Heart left ventricle (tissue), 16 donors: ENCODE measurements around the gene CCSER1. TPM values are rescaled to one million over a fixed set of nuclear protein-coding genes. Genes with fewer than 3 reads are reported as not detected.

Experiments
- ATAC-seq, 4 donors: fragments of 200-7000 bp; cut with Tn5 transposase; one replicate each; pipeline ENCODE4 v1.9.1; 2020 to 2022; ENCODE audit warnings: moderate library complexity in 4 of 4, mild to moderate bottlenecking in 3 of 4, moderate number of reproducible peaks in 1 of 4
- DNase-seq, 5 donors: peaks; one replicate each; pipeline ENCODE4 v3.0.0-alpha.2; 2020
- H3K27ac ChIP-seq, 12 donors: fragments of 200-600 bp; sonication (generic) in 4 of 12; one replicate each; pipeline versions ENCODE4 v1.5.0 to v1.8.0; 2016 to 2022; ENCODE audit warnings: mild to moderate bottlenecking in 2 of 12
- H3K27me3 ChIP-seq, 9 donors: fragments of 200-600 bp; sonication (generic) in 2 of 9; one replicate each; pipeline versions ENCODE4 v1.5.1 to v1.8.0; 2016 to 2022; ENCODE audit warnings: mild to moderate bottlenecking in 3 of 9
- H3K36me3 ChIP-seq, 9 donors: fragments of 200-600 bp; sonication (generic) in 2 of 9; one replicate each; pipeline versions ENCODE4 v1.5.0 to v1.8.0; 2018 to 2022; ENCODE audit warnings: mild to moderate bottlenecking in 2 of 9
- H3K4me1 ChIP-seq, 12 donors: fragments of 200-600 bp; sonication (generic) in 4 of 12; one replicate each; pipeline versions ENCODE4 v1.5.0 to v1.8.0; 2016 to 2022; ENCODE audit warnings: mild to moderate bottlenecking in 3 of 12
- H3K4me3 ChIP-seq, 12 donors: fragments of 200-600 bp; sonication (generic) in 4 of 12; one replicate each; pipeline versions ENCODE4 v1.5.0 to v1.8.0; 2017 to 2022; ENCODE audit warnings: mild to moderate bottlenecking in 9 of 12, moderate library complexity in 4 of 12
- H3K9me3 ChIP-seq, 12 donors: fragments of 200-600 bp; sonication (generic) in 4 of 12; one replicate each; pipeline versions ENCODE4 v1.5.0 to v1.8.0; 2016 to 2022; ENCODE audit warnings: mild to moderate bottlenecking in 1 of 12
- POLR2A ChIP-seq, 2 donors: fragments of 450-650 bp; IDR thresholded peaks; one replicate each; pipeline ENCODE4 v1.6.1; 2017; ENCODE audit warnings: antibody characterized with exemption in 2 of 2, mild to moderate bottlenecking in 2 of 2, moderate library complexity in 2 of 2
- WGBS, 4 donors: extraction: QIAGEN DNeasy Blood & Tissue Kit in 2 of 4; methylation state at CpG; one replicate each; pipeline versions ENCODE4 v1.1.5 to v1.1.7; 2013 to 2018; 5-methylcytosine and 5-hydroxymethylcytosine counted together
- intact Hi-C, 10 donors: fragments of 100-400 bp; cut with DNase I; formaldehyde crosslinking; loops; one replicate each; pipeline versions ENCODE4 v1.11.1 to v1.14.2; 2022
- polyA plus RNA-seq, 2 donors: library from polyadenylated mRNA; stranded (reverse); fragments of 200-250 nt; gene quantifications; one replicate each; pipeline ENCODE4 v1.2.3, GENCODE V29; 2013
- total RNA-seq, 9 donors: library from RNA; depleted of rRNA in 2 of 9; stranded (reverse); fragments of >200 nt in 2 of 9; fragmentation: NEBNext Ultra II Directional in 3 of 9; extraction: Animal tissue kit (Norgen Biotek cat#: 25700) in 3 of 9; gene quantifications; one replicate each; pipeline versions ENCODE4 v1.1.0 to v1.2.4, GENCODE V29; 2016 to 2023
- TF ChIP-seq, protein P1 (sequence below), 12 donors: fragments of 200-600 bp; sonication (generic) in 4 of 12; IDR thresholded peaks; one replicate each; pipeline versions ENCODE4 v1.5.0 to v1.8.0; 2018 to 2022; ENCODE audit warnings: antibody characterized with exemption in 12 of 12, mild to moderate bottlenecking in 5 of 12
- donor health status: ischemic (EF 13 %, LVEDD 7.1; RV severe dilation, severe dysfunction).
- donor health status: healthy with polysubstance abuse.
- donor health status: DM: no; HTN: yes; CAD: no.
- donor health status: DM: no; HTN: no; CAD: no.
- donor health status: ischemic (EF 25% LVEDD 6.9; RV normal size, moderate dysfunction).
- donor health status: ischemic (EF 25% LVEDD 5.7; RV mildly dilated, moderate dysfunction).
- donor health status: healthy.
- donor health status: DM: yes; HTN: yes; CAD: no.
- donor health status: ischemic (EF 35%, LVEDD 5.7; RV mildly dilated, moderate dysfunction).
- donor health status: nonischemic (EF 11% LVEDD 7.7; RV severe dilation, severe dysfunction).
- donor health status: DM: yes; HTN: yes; CAD: no.
- donor health status: PGD.
- donor health status: ischemic (EF 29% LVEDD 5.4; RV normal size, mild dysfunction).
- donor health status: nonischemic (EF 23%, LVEDD 6.1; RV moderate dilation, normal function).

Gene CCSER1
- total and polyA plus RNA-seq, 11 donors = 2.5 to 15.8 (median 12.2) TPM

DNA sequence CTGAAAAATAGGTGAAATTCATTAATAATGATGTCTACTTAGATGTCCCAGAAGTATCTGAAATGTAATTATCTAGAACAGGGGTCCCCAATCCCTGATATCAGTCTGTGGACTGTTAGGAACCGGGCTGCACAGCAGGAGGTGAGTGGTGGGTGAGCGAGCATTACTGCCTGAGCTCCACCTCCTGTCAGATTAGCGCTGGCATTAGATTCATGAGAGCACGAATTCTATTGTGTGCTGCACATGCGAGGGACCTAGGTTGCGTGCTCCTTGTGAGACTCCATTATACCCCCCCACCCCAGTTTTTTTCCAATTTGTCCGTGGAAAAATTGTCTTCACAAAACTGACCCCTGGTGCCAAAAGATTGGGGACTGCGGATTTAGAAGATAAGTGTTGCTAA, 458.8 kb downstream of the CCSER1 start:
- peaks cover 0 to 12% (median 1%) of the 10 kb centered on the region in 12 donors for H3K9me3 ChIP-seq
- H3K27ac ChIP-seq = no peak overlapping the region
- ATAC-seq (no peak), DNase-seq (no peak)
- intact Hi-C loops = no loop called here
- no peak overlapping the region for H3K4me3 ChIP-seq
- WGBS, 4 donors = 80 to 87% (median 85%) methylated on average over 8 of the region's 8 CpGs
- no peaks in the 10 kb centered on the region for H3K4me1 ChIP-seq
- H3K36me3 ChIP-seq = no peaks in the 10 kb centered on the region
- no peaks in the 10 kb centered on the region for H3K27me3 ChIP-seq
- TF ChIP-seq, protein P1, sequence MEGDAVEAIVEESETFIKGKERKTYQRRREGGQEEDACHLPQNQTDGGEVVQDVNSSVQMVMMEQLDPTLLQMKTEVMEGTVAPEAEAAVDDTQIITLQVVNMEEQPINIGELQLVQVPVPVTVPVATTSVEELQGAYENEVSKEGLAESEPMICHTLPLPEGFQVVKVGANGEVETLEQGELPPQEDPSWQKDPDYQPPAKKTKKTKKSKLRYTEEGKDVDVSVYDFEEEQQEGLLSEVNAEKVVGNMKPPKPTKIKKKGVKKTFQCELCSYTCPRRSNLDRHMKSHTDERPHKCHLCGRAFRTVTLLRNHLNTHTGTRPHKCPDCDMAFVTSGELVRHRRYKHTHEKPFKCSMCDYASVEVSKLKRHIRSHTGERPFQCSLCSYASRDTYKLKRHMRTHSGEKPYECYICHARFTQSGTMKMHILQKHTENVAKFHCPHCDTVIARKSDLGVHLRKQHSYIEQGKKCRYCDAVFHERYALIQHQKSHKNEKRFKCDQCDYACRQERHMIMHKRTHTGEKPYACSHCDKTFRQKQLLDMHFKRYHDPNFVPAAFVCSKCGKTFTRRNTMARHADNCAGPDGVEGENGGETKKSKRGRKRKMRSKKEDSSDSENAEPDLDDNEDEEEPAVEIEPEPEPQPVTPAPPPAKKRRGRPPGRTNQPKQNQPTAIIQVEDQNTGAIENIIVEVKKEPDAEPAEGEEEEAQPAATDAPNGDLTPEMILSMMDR (IDR thresholded peaks at IDR 0.05) = no peak
- no peak for TF ChIP-seq POLR2A (IDR thresholded peaks at IDR 0.05)

DNA sequence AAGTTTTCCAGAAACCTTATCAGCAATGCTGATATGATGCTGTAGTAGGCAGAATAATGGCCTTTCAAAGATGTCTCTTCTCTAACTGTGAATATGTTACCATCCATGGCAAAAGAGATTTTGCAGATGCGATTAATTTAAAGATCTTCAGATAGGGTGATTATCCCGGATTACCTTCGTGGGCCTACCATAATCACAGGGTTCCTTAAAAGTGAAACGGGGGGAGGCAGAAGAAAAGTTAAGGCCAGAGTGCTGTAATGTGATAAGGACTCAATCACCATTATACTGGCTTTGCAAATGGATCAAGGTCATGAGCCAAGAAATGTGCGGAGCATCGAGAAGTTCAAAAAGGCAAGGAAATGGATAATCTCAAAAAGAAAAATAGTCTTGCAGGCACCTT, 459.6 kb downstream of the CCSER1 start:
- ATAC-seq = no peak
- 90 to 94% (median 92%) methylated on average over 6 of the region's 6 CpGs for WGBS, 4 donors

DNA sequence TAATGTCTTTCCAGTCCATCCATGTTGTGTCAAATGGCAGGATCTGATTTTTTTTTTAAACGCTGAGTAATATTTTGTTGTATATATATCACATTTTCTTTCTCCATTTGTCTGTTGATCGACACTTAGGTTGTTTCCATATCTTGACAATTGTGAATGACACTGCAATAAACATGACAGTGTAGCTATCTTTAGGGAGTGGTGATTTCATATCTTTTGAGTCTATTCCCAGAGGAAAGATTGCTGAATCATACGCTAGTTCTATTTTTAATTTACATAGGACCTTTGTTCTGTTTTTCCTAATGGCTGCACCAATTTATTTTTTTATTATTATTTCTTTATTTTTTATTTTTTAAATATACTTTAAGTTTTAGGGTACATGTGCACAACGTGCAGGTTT, 470.7 kb downstream of the CCSER1 start:
- Histone ChIP-seq H3K27ac (peak overlapping the region in 1 of 12 donors; percentile 11), H3K27me3 (no peaks in the 10 kb centered on the region), H3K4me3 (no peak overlapping the region), H3K9me3 (peaks cover 0 to 3% (median 0%) of the 10 kb centered on the region in 12 donors), H3K36me3 (no peaks in the 10 kb centered on the region), H3K4me1 (peaks cover 0 to 4% (median 0%) of the 10 kb centered on the region in 12 donors)
- 43 to 54% (median 45%) methylated on average over 4 of the region's 4 CpGs for WGBS, 4 donors
- intact Hi-C loops = no loop called here
- no peak for DNase-seq
- TF ChIP-seq, protein P1 (IDR thresholded peaks at IDR 0.05) = no peak
- TF ChIP-seq POLR2A (IDR thresholded peaks at IDR 0.05) = no peak
- peak; percentile 55 to 81 (median 72) for ATAC-seq

More for the DNA sequence above, 459.6 kb downstream of the CCSER1 start:
- Histone ChIP-seq H3K36me3 (no peaks in the 10 kb centered on the region), H3K27me3 (no peaks in the 10 kb centered on the region), H3K4me3 (no peak overlapping the region), H3K27ac (no peak overlapping the region), H3K4me1 (no peaks in the 10 kb centered on the region), H3K9me3 (peaks cover 0 to 13% (median 1%) of the 10 kb centered on the region in 12 donors)
- no peak for DNase-seq
- TF ChIP-seq, protein P1 (IDR thresholded peaks at IDR 0.05) = no peak
- no peak for TF ChIP-seq POLR2A (IDR thresholded peaks at IDR 0.05)
- intact Hi-C loops = no loop called here

DNA sequence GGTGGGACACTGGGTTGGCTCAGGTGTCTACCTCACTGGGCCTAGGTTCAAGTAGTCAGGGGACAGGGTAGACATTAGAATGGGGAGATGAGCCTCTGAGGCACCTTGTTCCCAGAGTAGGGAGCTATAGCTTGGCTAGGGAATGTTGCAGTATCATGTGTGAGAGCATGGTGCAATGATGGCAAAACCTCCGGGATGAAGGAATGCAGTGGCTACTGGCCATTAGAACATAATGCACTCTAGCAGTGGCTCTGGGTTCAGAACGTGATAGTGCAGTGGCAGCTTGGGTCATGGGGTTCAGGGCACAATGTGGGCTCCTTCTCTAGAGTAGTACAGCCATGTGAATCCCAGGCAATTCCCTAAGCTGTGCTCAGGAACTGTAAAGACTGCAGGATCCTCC, 471.5 kb downstream of the CCSER1 start:
- peaks cover 0 to 8% (median 0%) of the 10 kb centered on the region in 12 donors for H3K4me1 ChIP-seq
- WGBS, 4 donors = 57 to 72% (median 58%) methylated on average over 2 of the region's 2 CpGs
- H3K4me3 ChIP-seq = no peak overlapping the region
- H3K27me3 ChIP-seq = no peaks in the 10 kb centered on the region
- ATAC-seq = peak; percentile 22 to 64 (median 50)
- TF ChIP-seq, protein P1 (IDR thresholded peaks at IDR 0.05) = no peak
- no peak for TF ChIP-seq POLR2A (IDR thresholded peaks at IDR 0.05)
- DNase-seq = no peak
- H3K9me3 ChIP-seq = peaks cover 0 to 3% (median 0%) of the 10 kb centered on the region in 12 donors
- intact Hi-C loops = no loop called here
- H3K36me3 ChIP-seq = no peaks in the 10 kb centered on the region
- H3K27ac ChIP-seq = no peak overlapping the region
